Stimulated activated memory B cell treated with anti-CD40 and anti-IgM and Interleukin-4, amounts not matched to agents 10 μg/mL and 1 μg/mL and 100 μg/mL, for 72 hours (primary cell): ENCODE results near the gene ATP13A1.

Source experiments
- ATAC-seq: fragments of 150-1000 bp; cut with Tn5 transposase; 2 replicates; pipeline ENCODE4 v1.10.0; 2021
- H3K27ac Mint-ChIP-seq: one replicate; pipeline ENCODE4 v1.8.0; 2022; ENCODE audit warnings: mild to moderate bottlenecking, mixed read lengths
- H3K27me3 Mint-ChIP-seq: one replicate; pipeline ENCODE4 v1.8.0; 2022; ENCODE audit warnings: mixed read lengths
- H3K36me3 Mint-ChIP-seq: one replicate; pipeline ENCODE4 v1.8.0; 2022; ENCODE audit warnings: mixed read lengths
- H3K4me1 Mint-ChIP-seq: one replicate; pipeline ENCODE4 v1.8.0; 2022; ENCODE audit warnings: mixed read lengths
- H3K4me3 Mint-ChIP-seq: one replicate; pipeline ENCODE4 v1.8.0; 2022; ENCODE audit warnings: mild to moderate bottlenecking, moderate library complexity, mixed read lengths
- H3K9me3 Mint-ChIP-seq: one replicate; pipeline ENCODE4 v1.8.0; 2022; ENCODE audit warnings: mixed read lengths

Gene ATP13A1

DNA sequence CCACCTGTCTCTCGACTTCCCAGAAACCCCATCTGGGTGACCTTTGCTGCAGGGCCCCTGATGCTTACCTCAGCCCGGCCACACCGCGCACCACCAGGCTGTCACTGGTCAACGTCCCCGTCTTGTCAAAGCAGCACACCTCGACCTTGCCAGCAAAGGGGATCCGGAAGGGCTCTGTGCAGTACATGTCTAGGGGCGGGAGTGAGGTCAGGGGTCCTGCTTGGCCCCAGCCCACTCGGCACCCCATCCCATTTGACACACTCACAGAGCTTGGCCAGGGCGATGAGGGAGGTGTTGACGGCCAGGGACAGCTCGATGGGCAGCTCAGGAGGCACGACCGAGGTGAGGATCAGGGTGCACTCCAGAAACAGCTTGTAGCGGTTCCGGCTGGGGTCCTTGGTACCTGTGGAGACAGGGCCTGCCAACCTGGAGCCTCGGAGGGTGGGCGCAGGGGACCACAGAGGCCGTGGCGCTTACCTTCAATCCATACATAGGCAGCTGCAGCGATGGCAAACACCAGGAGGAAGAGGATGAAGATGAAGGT, 8.4 kb downstream of the ATP13A1 start:
- no peaks in the 10 kb centered on the region for H3K4me1 Mint-ChIP-seq
- H3K4me3 Mint-ChIP-seq: no peak overlapping the region
- peaks cover 69% of the 10 kb centered on the region for H3K36me3 Mint-ChIP-seq
- no peaks in the 10 kb centered on the region for H3K27me3 Mint-ChIP-seq
- ATAC-seq: no peak
- no peak overlapping the region for H3K27ac Mint-ChIP-seq
- no peaks in the 10 kb centered on the region for H3K9me3 Mint-ChIP-seq

DNA sequence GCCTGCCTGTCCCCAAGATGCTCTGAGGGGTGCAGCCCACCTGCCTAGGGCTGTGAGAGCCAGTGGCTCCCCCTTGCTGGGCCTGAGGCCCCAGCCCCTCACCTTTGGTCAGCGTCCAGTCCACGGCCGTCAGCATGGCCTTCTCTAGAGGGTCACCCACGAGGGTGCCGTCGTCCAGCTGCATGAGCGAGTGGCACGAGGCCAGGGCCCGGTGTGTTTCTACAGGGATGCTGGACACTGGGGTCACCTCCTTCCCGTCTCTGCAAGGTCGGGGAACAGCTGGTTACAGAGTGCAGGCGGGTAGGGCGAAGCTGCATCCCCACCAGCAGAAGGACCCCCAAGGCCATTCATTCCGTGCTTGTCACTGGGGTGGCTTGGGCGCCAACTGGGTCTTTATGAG, 9.0 kb downstream of the ATP13A1 start:
- no peak for ATAC-seq
- H3K36me3 Mint-ChIP-seq: peaks cover 68% of the 10 kb centered on the region
- no peak overlapping the region for H3K4me3 Mint-ChIP-seq
- H3K27ac Mint-ChIP-seq: no peak overlapping the region
- H3K9me3 Mint-ChIP-seq: no peaks in the 10 kb centered on the region
- no peaks in the 10 kb centered on the region for H3K4me1 Mint-ChIP-seq
- H3K27me3 Mint-ChIP-seq: no peaks in the 10 kb centered on the region

DNA sequence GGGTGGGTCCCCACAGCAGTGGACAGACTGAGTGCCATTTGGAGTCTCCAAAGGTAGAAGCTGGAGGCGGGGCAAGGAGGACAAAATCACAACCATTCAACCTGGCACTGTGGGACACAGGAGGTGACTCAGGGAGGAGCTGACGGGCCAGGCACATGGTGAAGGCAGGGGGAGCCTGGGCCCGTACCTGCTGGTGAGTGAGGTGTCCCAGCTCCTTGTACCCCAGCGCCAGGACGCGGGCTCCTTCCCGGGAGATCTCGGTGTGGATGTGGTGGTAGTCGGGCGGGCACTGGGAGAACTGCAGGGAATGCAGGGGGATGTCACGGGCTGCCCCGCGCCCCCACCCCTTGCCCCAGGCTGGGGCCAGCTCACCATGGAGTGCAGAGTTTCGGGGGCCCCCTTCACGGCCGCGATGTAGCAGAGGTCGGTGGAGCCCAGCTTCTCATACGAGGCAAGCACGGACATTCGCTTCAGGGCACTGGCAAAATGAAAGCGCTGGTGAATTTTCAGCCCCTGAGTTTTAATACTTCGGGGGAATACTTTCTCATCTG, 9.8 kb downstream of the ATP13A1 start:
- Mint-ChIP-seq H3K27me3 (no peaks in the 10 kb centered on the region), H3K36me3 (peaks cover 72% of the 10 kb centered on the region), H3K4me3 (no peak overlapping the region), H3K27ac (no peak overlapping the region), H3K4me1 (no peaks in the 10 kb centered on the region), H3K9me3 (no peaks in the 10 kb centered on the region)
- no peak for ATAC-seq

DNA sequence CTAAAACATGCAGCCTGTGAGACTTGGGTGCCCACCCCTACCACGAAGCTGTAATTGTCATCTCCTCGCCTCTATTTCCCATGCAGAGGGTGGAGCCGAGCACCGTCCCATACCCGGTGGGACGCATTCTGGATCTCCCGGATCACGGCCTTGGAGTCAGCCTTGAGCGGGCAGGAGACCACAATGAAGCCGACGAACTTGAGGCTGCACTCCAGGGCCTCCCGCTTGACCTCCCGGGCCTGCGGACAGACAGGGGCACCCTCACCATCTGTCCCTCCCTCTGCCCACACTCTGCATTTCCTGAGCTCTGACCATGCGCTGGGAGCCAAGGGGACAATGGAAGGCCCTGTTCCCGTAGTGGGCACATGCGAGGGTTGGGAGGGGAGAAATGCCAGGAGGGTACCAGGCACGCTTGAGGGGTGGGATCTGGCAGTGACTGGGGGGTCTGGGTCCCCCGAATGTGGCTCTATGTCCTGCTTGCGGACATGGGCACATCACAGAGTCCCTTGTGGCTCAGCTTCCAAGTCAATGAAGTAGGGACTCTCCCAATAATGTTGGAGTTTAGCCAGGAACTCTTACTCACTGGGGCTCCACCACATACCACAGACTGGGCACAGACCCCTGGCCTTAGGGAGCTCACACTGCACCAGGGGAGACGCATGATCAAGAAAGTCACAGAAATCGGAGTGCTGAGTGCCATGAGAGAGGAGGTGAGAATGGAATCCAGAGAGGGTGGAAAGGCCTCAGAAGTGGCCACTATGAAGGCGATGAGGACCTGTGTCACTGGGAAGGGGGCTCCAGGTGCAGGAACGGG, 10.8 kb downstream of the ATP13A1 start:
- no peak overlapping the region for H3K4me3 Mint-ChIP-seq
- H3K36me3 Mint-ChIP-seq: peaks cover 73% of the 10 kb centered on the region
- H3K9me3 Mint-ChIP-seq: no peaks in the 10 kb centered on the region
- H3K27me3 Mint-ChIP-seq: no peaks in the 10 kb centered on the region
- no peak overlapping the region for H3K27ac Mint-ChIP-seq
- no peaks in the 10 kb centered on the region for H3K4me1 Mint-ChIP-seq
- no peak for ATAC-seq

DNA sequence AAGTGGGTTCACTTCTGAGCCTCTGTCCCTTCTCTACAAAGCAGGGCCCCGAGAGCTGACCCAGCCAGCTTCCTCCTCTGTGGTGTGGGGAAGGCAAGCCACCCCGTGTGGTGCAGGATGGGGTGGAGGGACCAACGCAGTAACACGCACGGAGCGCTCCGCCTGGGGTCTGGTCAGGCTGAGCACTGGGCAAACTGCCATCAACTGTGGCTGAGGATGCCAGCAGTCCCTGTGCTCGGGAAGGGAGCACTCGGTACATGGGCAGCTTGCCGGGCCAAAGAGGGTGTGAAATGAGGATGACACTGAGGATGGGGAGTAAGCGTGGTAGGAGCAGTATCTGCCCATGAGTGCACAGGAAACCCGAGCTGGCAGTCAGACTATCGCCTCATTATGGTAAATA, 12.4 kb downstream of the ATP13A1 start:
- Mint-ChIP-seq H3K36me3 (peaks cover 73% of the 10 kb centered on the region), H3K9me3 (no peaks in the 10 kb centered on the region), H3K27ac (no peak overlapping the region), H3K4me1 (no peaks in the 10 kb centered on the region), H3K4me3 (no peak overlapping the region), H3K27me3 (no peaks in the 10 kb centered on the region)
- no peak for ATAC-seq

DNA sequence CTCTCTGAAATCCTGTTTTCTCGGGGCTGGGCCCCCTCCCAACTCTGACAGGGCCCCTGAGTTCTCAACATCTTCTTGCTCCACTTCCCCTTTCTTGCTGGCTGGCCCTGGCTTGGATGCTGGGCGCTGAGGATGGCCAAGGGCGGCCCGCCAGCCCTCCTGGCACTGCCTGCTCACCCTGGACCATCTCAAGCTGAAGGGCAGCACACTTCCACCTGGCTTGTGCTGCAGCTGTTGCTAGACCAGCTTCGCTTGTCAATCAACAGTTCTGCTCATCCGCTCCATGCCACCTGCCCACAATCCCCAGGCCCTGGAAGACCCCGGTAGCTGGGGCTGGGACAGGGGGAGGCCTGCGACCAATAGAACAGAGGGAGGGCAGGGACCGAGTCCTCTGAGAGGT, 13.1 kb downstream of the ATP13A1 start:
- no peaks in the 10 kb centered on the region for H3K27me3 Mint-ChIP-seq
- H3K36me3 Mint-ChIP-seq: peaks cover 73% of the 10 kb centered on the region
- no peaks in the 10 kb centered on the region for H3K9me3 Mint-ChIP-seq
- no peak overlapping the region for H3K27ac Mint-ChIP-seq
- H3K4me3 Mint-ChIP-seq: no peak overlapping the region
- no peak for ATAC-seq
- no peaks in the 10 kb centered on the region for H3K4me1 Mint-ChIP-seq

DNA sequence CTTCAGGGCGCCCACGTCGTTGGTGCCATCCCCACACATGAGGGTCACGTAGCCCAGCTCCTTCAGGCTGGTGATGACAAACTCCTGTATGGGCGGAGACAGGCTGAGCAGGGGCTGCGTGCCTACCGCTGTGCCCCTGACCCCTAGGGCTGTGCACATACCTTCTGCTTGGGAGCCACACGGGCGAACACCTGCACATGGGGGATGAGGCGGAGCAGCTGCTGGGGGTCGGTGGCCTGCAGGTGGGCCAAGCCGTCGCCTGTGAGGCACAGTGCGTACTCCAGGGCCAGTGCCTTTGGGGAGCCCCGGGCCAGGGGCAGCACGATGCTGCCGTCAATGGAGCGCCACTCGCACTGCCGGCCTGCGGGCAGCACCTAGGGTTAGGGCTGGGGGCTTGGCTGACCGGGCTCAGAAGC, 13.9 kb downstream of the ATP13A1 start:
- H3K27ac Mint-ChIP-seq: peak overlapping the region; percentile 61
- H3K36me3 Mint-ChIP-seq: peaks cover 73% of the 10 kb centered on the region
- no peaks in the 10 kb centered on the region for H3K9me3 Mint-ChIP-seq

DNA sequence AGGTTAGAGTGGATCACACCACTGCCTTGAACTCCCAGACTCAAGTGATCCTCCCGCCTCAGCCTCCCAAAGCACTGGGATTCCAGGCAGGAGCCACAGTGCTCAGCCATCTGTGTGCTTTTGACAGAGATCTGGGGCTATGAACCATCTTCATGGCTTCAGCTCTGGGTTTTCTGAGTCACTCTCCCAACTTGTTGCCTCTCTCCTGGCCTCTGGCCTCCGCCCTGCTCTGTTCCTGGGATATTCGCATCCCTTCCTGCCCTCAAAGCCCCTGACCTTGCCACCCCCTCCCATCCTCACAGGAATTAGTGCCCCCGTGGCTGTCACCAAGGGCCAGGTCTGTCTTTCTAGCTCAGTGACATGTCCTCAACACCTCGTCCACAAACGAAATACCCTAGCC, 14.3 kb downstream of the ATP13A1 start:
- Mint-ChIP-seq H3K4me1 (peaks cover 4% of the 10 kb centered on the region), H3K9me3 (no peaks in the 10 kb centered on the region), H3K27me3 (no peaks in the 10 kb centered on the region), H3K36me3 (peaks cover 73% of the 10 kb centered on the region), H3K4me3 (no peak overlapping the region), H3K27ac (peak overlapping the region; percentile 61)
- no peak for ATAC-seq

More for the DNA sequence above, 13.9 kb downstream of the ATP13A1 start:
- Mint-ChIP-seq H3K4me1 (no peaks in the 10 kb centered on the region), H3K27me3 (no peaks in the 10 kb centered on the region), H3K4me3 (no peak overlapping the region)
- no peak for ATAC-seq

DNA sequence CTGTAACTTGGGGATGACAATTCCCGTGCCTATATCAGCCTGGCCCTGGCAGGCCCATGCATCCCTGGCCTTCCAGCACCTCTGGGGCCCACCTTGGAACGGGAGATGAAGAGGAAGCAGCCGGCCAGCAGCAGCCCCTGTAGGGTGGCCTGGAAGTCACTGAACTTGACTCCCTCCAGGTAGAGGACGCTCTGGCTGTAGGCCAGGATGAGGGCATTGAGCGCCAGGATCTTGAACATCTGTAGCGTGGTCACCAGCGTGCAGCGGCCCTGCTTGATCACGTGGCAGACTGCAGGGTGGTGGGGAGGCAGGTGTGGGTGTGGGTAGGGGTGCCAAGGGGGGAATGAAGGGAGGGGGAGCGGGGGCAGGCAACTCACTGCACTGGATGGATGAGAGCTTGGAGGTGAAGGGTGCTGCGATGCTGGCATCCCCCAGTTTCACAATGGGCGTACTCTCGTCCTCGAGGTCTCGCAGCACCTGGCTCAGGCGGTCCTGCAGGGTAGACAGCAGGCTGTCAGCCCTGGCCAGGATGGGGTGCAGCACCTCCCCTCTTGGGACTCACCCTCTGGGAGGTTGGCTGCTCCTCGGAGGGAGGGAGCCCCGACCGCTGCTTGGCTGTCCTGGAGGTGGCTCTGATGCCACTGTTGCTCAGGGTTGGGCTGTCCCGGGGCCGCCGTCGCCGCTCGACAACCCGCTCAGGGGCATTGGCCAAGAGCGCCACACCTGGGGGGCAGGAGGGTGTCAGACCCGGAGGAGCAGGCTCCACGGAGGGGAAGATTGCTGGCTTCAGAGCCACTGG, 16.2 kb downstream of the ATP13A1 start:
- Mint-ChIP-seq H3K4me1 (peaks cover 18% of the 10 kb centered on the region), H3K36me3 (peaks cover 64% of the 10 kb centered on the region)

DNA sequence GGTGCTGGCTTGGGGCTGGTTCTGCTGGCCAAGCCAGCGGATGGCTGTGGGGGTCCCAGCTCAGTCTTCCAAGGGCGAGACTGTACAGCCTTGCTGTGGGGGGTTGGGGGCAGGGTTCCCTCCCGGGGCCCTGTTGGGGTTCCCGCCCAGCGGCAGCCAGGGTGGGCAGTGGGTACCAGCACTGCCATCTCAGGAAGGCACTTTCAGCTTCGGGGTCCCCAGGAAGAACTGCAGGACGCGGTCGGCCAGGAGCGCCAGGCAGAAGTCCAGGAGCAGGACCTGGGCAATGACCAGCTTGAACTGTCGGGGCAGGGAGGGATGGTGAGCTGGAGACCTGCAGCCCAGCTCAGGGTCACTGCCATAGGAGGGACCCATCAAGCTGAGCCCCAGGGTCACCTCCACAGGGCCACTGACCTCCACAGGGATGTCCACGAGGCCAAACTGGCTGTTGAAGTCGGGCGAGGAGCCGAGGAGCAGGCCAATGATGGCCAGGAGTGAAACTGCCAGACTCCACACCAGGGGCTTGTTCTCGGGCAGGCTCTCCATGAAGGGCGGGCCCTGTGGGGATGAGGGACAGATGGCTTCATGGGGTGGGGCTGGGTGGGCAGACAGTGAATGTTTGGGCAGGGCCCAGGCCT, 18.1 kb downstream of the ATP13A1 start:
- no peaks in the 10 kb centered on the region for H3K27me3 Mint-ChIP-seq
- no peak overlapping the region for H3K4me3 Mint-ChIP-seq
- no peak for ATAC-seq
- H3K27ac Mint-ChIP-seq: no peak overlapping the region
- no peaks in the 10 kb centered on the region for H3K9me3 Mint-ChIP-seq
- peaks cover 57% of the 10 kb centered on the region for H3K36me3 Mint-ChIP-seq
- H3K4me1 Mint-ChIP-seq: peaks cover 25% of the 10 kb centered on the region

More for the DNA sequence above, 16.2 kb downstream of the ATP13A1 start:
- Mint-ChIP-seq H3K27me3 (no peaks in the 10 kb centered on the region), H3K4me3 (no peak overlapping the region), H3K27ac (no peak overlapping the region), H3K9me3 (no peaks in the 10 kb centered on the region)
- no peak for ATAC-seq

DNA sequence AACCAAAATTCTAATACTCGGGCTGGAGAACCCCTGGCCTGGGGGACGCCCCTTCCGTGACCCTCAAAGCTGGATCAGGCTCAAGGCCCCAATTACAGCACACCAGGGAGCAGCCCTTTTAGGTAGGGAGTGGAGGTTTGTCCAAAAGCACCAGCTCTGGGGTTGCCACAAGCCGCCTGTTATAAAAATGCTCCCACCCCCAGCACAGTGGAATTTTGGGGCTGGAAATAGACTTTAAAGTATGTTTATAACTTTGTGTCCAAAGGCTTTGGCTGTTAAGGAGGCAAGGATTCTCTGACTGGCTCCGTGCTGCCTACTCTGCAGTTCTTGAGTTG, 19.5 kb downstream of the ATP13A1 start:
- H3K27me3 Mint-ChIP-seq: no peaks in the 10 kb centered on the region
- ATAC-seq: no peak
- peaks cover 60% of the 10 kb centered on the region for H3K36me3 Mint-ChIP-seq
- H3K9me3 Mint-ChIP-seq: no peaks in the 10 kb centered on the region
- H3K27ac Mint-ChIP-seq: peak overlapping the region; percentile 98
- peak overlapping the region; percentile 99 for H3K4me3 Mint-ChIP-seq
- peaks cover 25% of the 10 kb centered on the region for H3K4me1 Mint-ChIP-seq

DNA sequence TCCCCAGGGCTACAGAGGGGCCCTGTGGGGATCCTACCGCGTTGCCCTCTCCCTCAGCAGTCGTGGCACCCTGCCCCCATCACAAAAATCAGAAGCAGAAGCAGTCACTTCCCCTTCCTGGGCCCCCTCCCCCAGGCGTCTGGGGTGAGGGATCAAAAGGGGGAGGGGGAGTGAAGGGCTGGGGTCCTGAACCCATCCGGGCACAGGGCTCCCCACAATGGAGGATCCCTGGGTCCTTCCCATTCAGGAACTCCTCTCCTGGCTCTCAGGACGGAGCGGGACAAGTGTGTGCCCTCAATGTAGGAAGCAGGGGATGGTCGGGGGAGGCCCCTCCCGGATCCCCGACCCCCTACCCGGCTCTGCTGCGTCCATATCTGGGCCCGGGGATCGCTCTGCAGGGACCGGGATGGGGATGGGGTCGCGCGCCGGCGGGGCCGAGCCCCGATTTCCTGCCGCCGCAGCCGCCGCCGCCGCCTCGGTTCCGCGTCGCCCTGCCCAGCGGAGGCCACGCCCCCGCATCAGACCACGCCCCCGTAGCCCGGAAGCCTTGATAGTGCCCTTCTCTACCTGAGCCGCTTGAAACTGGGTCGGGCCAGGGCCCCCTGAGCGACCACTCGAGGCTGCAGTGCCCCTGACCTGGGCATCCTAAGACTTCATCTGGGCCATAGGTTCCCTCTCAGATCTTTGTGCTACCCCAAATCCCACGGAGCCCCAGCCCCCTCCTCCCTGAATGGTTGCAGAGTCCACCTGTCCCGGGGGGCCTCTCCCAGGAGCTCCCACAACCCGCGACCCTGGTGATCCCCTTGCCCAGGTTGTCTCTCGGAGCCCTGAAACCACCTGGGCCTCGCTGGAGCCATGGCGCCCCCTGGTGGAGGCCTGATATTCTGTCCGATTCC, 20.1 kb downstream of the ATP13A1 start, which contains the start of gene GMIP:
TSS of gene GMIP (minus strand) at position 500 of the 896 bp plus-strand sequence. CDS start at position 372, 128 bp downstream.
- Mint-ChIP-seq H3K4me1 (peaks cover 25% of the 10 kb centered on the region), H3K36me3 (peaks cover 62% of the 10 kb centered on the region), H3K27ac (peak within 1 kb of the TSS; percentile 98), H3K4me3 (peak within 1 kb of the TSS; percentile 99), H3K9me3 (no peaks in the 10 kb centered on the region), H3K27me3 (no peaks in the 10 kb centered on the region)
- peak; percentile 94 for ATAC-seq

DNA sequence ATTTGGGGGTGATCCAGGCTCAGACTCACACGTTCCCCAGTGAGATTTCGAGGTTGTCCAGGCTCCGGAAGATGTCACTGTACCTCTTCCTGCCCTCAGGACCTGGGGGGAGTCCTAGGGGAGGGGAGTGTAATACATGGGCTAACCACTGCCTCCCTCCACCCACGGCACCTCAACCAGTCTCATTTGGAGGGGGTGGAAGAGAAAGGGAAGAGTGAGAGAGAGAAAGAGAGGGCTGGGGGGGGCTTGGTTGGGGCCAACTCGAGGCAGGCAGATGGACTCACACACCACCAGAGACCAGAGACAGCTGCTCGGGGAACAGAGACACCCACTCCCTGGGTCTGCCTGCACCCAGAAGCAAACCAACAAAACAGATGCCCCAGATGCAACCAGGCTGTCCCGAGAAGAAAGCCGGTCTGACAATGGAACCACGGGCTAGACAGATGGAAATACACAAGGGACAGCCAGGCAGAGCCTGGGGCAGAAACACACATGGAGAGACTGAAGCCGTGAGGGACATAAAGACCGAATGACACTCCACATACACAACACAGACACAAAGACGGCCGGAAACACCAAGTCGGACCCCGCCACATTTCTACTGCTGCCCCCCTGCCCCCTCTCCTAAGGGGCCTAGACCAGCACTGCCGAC, 20.8 kb downstream of the ATP13A1 start:
- H3K4me3 Mint-ChIP-seq: peak overlapping the region; percentile 99
- H3K36me3 Mint-ChIP-seq: peaks cover 62% of the 10 kb centered on the region
- ATAC-seq: peak; percentile 62
- H3K27me3 Mint-ChIP-seq: no peaks in the 10 kb centered on the region
- peaks cover 25% of the 10 kb centered on the region for H3K4me1 Mint-ChIP-seq
- H3K27ac Mint-ChIP-seq: peak overlapping the region; percentile 98
- H3K9me3 Mint-ChIP-seq: no peaks in the 10 kb centered on the region
